Measurements from ENCODE around the gene CSNK1A1L.

The CSNK1A1L gene

DNA sequence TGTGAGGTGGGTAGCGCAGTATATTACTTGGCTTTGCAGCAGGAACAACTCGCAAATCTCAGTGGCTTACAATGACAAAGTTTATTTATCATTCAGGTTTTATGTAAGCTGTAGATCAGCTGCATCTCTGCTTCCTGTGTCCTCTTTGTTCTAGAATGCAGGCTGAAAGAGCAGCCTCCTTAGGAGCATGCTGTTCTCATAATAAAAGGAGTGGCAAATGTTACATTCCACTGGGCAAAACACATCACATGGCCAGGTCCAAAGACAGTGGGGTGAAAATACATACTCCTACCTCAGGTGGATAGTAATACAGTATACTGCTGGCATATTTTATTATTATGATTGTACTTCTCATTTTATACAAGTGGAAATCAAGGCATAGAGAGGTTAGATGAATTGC, 1.2 kb upstream of the CSNK1A1L start:
- DNase-seq (ENCODE audit: low read depth, low spot score): no peak

DNA sequence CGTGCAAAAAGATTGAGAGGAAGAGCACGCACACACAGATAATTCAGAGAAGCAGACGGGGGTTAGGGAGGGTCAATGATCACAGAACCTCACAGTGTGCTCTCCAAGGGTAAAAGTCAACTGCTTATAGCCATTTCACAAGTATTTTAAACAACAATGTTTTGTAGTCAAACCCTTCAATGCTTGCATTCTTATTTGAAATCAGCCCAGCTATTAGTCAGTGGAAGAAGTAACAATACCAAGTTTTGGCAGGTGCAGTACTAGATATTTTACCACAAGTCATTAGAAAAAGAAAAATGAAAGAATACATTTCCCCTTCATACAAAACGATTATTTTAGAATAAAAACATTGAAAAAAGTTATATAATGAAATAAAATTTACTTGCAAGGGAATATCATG, 2.6 kb downstream of the CSNK1A1L start:
- no peak for DNase-seq (ENCODE audit: low read depth, low spot score)

DNA sequence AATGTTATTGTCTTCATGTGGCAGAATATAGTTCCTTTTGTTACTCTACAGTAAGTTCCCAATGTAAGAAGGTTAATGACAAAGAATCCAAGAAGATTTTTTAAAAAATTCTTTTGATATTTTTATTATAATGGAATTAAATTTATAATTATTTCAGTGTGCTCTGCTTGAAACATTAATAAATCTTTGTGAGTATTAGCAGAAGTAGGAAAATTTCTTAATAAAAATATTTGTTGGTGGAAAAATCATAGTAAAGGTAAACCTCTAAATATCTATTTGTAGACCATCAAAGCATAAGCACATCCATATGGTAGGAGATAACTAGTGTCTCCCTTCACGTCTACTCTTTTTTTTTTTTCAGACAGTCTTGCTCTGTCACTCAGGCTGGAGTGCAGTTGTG, 4.3 kb downstream of the CSNK1A1L start:
- DNase-seq (ENCODE audit: low read depth, low spot score): no peak

DNA sequence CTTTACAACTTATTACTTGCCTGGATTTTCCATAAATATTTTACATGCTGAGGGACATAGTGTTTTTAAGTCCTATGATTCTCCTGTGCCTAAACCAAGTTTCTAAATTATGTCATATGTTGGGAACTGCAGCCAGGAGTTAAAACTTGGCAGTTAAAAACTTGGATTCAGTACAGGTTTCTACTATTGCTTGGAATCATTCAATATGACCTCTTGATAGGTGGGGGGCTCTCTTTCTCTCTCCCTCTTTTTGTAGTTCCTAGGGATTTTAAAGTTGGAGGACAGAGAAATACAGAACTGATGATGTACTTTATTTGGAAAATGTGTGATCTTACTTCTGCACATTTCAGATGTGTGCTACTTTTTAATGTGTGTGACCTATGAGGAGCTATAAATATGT, 4.7 kb downstream of the CSNK1A1L start:
- no peak for DNase-seq (ENCODE audit: low read depth, low spot score)

DNA sequence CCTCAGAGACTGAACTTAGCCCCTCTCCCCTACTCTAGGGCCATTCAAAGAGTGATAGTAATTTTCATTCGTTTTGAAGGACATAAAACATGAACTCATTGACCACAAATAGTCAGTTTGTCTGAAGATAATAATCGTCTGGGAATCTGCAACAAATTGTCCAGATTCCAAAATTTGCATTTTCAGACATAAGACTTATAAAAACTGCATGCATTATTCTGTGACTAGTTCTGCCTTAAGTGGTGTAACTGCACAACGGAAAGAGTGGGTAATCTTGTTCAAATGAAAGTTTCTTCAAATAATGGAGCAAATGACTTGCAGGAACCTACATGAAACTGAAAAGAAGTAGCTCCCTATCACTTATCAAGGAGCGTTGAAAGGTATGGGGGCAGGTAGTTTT, 8.4 kb downstream of the CSNK1A1L start:
- no peak for DNase-seq (ENCODE audit: low read depth, low spot score)

DNA sequence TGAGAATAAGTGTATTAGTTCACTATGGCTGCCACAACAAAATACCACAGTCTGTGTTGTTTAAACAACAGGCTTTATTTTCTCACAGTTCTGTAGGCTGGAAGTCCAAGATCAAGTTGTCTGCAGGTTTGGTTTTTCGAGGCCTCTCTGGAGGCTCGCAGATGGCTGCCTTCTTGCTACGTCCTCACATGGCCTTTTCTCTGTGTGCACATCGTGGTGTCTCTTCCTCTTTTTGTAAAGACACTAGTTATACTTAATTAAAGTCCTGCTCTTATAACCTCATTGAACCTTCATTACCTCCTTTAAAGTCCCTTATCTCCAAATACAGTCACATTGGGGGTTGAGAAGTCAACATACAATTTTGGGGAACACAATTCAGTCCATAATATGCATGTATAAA, 10.6 kb downstream of the CSNK1A1L start:
- DNase-seq (ENCODE audit: low read depth, low spot score): no peak

DNA sequence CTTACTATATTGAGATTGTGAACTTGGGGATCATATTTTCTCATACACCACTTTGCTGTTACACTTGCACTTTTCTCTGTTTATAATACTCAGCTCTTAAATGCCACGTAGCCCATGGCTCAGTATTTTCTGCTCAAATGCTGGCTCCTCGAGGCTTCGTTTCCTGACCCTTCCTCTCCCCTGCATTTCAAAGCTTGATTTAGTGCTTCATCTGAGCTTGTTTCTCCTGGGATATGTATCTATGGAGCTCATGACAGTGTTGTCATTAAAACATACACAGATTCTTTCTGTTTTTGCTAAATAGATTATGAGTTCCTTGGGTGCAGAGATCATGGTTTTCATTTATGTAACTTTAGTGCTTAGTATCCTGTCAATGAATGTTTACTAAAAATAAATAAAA, 11.4 kb downstream of the CSNK1A1L start:
- DNase-seq (ENCODE audit: low read depth, low spot score): no peak

DNA sequence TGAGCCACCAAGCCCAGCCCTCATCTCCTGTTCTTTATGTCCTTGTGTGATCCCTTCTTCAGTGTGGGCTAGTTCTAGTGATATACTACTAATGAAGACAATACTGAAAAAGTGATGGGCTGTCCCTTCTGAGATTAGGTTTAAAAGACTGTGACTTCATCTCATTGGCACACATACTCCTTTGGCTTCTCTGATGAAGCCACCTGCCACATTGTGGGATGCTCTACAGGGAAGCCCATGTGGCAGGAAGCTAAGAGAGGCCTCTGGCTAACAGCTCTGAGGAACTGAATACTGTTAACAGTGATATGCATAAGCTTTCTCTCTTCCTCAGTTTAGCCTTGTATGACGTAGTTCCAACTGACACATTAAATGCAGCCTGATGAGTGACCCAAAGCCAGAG, 13.6 kb downstream of the CSNK1A1L start:
- DNase-seq (ENCODE audit: low read depth, low spot score): no peak

DNA sequence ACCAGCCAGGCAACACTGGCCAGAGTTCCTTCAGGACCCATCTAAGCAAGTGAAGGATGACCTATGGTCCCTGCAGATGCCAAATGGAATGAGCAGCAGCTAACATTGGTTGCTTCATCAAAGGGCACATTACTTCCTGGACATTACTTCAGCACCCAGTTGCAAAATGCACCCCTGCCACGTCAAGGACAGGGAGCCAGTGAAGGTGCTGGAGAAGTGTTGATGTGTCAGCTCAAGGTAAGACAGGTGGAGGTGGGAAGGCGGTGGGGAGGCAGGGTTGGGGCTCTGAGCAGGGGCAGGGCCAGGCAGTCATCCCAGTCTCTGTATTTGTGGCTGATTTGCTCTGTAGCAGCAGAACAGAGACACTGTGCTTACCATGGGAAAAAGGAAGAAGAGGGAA, 14.6 kb downstream of the CSNK1A1L start:
- no peak for DNase-seq (ENCODE audit: low read depth, low spot score)

DNA sequence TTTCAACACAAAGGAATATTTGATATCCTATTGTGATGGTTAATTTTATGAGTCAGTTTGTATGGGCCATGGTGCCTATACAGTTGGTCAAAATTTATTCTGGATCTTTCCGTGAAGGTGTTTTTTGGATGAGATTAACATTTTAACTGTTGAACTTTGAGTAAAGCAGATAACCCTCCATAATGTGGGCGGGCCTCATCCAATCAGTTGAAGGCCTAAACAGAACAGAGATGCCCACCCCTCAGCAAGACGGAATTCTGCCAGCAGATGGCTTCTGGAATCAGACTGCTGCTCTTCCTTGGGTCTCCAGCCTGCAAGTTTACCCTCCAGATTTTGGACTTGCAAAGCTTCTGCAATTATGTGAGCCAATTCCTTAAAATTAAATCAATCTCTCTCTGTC, 16.0 kb downstream of the CSNK1A1L start:
- no peak for DNase-seq (ENCODE audit: low read depth, low spot score)

DNA sequence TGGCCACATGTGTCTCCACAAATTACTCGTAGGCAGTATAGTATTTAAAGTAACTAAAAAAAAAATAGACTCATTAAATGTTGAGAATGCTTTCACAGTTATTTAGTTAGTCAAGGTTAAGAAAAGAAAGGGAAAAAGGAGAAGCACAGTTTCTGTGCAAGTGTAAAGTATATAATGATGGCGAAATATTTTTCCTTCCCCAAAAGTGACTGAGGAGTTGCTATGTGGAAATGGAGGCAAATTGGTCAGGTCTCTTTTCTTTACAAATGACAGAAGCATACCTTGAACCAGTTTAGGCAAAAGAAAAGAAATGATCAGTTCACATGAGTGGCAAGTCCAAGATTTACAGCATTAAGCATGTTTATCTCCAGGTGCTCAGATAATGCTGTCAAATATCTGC, 18.0 kb downstream of the CSNK1A1L start:
- no peak for DNase-seq (ENCODE audit: low read depth, low spot score)

DNA sequence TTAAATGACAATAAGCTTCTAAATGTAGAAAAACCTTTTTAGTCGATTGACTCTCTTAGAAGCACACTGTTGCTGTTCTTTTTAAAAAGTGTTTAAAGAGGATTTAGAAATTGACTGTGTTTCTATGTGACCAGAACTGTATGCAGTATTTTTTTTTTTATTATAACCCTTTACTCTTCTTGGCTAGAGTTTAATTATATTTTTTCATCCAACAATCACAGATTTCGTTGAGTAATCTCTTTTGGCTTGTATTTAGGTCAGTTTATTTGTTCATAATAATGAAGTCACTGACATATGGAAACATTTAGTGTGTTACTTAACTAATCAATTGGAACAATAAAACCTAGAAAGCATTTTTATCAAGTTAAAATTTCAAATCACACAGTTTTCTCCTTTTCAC, 19.9 kb downstream of the CSNK1A1L start:
- no peak for DNase-seq (ENCODE audit: low read depth, low spot score)

DNA sequence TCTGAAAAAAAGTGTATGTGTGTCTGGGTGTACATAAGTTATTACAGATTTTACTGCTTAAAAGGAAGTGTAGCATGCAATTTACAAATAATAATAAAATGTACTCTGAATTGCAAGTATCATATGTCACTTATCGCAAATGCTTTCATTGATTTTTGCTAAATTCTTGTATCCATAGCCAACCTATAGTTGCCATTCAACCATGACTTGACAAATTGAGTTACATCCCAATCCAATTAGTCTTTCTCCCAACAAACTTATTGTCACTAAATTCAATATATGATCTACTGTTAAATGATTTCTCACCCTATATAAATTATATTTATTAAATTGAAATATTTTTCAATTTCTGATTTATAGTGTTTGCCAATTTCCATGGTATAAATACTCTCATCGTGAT, 28.6 kb downstream of the CSNK1A1L start:
- no peak for DNase-seq (ENCODE audit: low read depth, low spot score)

DNA sequence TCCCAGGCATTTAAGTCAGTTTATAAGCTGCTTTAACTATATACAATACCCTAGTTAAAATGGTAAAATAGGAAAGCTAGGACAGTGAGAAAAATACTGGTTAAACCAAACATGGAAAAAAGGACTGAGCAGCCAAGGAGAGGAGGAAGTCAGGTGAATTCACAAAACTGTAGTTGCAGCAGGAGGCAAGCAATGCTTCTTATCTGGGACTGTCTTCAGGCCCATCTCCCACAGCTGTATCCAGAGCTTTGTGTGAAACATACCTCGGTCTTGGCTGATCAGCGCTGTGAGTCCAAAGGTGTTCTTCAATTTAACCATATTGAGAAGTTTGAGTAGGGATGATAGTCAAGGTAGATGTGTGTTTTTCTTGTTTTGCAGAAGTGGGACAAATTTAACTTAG, 30.3 kb downstream of the CSNK1A1L start:
- DNase-seq (ENCODE audit: low read depth, low spot score): no peak

DNA sequence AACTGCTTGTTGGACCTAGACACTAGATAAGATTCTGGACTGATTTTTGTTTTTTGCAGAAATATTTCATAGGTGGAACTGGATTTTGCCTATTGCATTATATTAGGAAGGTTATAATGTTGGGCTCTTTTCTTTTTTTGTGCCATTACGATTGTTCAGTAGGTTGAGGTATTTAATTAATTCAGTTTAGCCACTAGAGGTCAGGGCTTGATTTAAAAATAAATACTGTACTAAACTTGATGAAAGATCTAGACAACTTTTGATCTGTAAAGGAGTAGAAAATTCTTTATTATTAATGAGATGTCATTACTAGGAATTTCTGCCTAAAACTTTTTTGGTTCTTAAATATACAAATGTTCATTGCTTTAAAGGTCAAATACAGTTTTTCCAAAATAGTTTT, 30.8 kb downstream of the CSNK1A1L start:
- no peak for DNase-seq (ENCODE audit: low read depth, low spot score)

DNA sequence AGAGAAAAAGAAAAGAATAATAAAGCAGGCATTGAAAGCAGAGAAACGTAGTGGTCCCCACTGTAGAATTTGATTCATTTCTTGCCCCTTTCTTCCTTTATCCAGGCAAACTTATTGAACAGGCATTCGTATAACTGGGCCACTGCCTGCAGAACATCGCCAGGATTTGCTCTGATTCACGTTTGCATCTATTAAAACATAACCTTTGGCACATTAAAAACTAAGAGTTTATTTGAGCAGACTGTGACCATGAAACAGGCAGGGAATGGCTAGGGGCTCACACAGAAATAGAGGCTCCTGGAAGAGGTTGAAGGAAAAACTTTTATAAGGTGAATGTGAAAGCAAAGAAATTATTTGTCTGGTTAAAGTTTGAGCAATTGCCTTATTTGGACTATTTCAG, 33.4 kb downstream of the CSNK1A1L start:
- DNase-seq (ENCODE audit: low read depth, low spot score): no peak

DNA sequence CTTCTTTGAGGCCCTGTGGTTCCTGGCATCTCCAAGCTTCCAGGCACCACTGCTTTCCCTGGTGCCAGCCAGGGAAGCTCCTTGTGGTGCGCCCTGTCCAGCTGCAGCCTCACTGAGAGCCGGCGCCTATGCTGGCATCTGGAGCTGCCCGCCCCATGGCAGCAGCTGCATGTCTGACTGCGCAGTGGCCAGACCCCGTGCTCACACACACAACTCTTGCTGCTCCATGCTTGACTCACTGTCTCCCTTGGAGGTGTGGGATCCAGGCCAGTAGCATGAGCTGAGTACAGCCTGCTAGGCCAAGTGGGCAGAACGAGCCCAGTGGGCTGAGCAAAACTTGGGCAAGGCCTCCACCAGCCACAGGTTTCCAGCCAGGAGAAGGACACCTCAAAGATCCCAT, 34.5 kb downstream of the CSNK1A1L start:
- DNase-seq (ENCODE audit: low read depth, low spot score): no peak

DNA sequence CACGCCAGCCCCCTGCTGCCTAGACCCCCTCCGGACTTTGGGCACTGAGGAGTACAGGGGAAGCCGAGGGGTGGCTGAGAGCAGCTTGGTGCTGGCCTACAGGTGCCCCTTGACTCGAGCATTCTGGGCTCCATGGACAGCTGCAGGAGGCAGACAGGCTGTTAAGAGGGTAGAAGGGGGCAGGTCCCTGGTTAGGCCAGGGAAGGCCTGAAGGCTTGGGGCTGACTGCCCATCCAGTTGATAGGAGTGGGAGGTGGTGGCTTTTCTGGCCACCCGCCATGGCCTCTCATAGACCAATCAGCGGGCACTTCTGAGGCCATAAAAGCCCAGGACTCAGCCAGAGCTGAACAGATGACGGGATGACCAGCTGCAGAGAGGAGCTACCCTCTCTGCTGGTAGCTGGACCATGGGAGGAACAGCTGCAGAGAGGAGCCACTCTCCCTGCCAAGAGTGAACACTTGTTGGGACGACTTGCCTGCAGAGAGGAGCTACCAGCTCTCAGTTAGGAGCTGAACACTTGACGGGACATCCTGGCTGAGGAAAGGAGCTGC, 35.2 kb downstream of the CSNK1A1L start:
- no peak for DNase-seq (ENCODE audit: low read depth, low spot score)

DNA sequence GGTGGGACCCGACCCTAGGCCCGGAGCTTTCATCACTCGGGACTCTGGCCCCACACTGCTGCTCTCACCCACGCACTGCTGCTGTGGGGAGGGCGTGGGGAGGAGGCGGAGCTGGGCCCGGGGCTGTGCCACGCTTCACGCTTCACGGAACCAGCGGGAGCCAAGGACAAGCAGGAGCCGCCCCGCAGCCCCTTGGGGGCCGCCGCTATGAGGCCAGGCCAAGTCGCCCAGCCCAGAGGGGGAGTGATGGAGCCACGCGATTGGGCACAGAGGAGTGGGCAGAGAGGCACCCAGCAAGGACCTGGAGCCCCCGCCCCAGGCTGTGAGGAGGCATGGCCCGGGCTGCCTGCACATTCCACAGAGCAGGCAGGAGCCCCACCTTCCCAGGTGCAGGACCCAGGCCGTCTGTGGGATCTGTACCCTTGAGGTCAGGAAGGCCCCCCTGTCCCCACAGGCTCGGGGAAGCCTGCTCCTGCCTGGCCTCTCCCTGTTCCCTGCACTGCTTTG, 35.8 kb downstream of the CSNK1A1L start:
- DNase-seq (ENCODE audit: low read depth, low spot score): no peak

DNA sequence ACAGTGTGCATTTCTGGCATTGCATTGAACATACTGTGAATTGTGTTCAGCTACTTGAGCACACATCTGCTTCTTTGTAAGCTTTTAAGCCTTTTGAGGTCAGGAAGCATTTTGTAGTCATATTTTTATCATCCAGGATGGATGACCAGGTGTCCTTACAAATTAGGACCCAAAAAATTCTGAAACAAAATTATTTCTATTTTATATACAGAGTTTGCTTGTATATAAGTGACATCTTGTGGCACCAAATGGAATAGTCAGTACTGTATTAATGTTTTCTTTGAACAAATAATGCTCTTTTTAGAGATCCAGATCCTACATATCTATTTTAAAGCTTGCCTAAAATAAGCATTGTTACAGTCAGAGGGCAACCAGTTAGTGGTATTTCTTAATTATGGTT, 36.5 kb downstream of the CSNK1A1L start:
- no peak for DNase-seq (ENCODE audit: low read depth, low spot score)

DNA sequence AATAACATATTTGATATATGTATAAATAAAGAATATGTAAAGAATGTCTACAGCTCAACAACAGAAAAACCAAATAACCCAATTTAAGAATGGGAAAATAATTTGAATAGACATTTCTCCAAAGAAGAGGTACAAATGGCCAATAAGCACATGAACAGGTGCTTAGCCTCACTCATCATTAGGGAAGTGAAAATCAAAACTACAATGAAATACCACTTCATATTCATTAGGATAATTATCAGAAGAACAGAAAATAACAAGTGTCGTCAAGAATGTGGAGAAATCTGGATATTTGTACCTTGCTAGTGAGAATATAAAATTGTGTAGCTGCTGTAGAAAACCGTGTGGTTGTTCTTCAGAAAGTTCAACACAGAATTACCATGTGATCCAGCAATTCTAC, 37.6 kb downstream of the CSNK1A1L start:
- DNase-seq (ENCODE audit: low read depth, low spot score): no peak

DNA sequence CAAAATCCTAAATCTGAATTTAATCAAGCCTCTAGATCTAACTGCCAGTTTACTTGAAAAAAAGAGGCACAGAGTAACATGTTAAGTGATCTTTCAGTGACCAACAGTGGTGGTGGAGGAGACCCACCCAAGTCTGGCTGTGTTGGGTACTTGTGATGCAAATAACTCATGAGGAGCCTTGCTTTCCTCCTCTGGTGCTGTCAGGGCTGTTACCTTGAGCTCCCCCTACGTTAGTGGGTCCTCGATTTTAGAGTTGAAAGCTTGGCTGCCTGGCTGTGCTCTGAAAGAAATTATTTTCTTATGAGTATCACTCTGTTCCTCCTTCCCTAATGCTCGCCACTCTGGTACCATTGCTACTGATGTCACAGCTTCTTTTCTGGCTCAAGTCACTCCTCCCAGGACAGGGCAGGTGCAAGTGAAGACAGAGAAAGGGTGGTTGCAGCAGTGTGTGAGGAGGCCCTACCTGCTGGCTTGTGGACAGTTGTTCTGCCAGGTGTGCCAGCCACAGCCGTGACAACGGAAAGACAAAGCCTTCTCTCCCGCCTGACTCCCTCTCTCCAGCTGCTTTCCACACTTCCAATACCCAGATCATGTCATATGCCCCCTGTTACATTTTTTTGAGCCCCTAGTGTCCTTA, 39.5 kb downstream of the CSNK1A1L start:
- no peak for DNase-seq (ENCODE audit: low read depth, low spot score)

DNA sequence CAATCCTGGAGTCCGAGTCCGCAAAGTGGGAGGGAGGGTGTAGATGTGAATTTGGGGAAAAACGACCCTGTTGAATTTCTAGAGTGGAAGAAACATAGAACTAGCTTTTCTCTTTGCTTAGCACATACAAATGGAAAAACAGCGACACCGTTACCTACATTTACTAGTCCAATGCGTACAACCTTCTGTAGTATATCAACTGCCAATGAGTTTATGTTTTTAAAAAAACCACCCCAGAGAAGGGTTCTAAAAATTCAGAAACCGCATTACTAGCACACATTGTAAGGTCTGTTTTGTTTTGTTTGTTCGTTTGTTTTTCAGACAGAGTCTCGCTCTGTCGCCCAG, 45.6 kb downstream of the CSNK1A1L start:
- DNase-seq (ENCODE audit: low read depth, low spot score): no peak
